Adrenal gland (tissue), 12 donors: ENCODE measurements around the gene SCAP. TPM values are rescaled to one million over a fixed set of nuclear protein-coding genes. Genes with fewer than 3 reads are reported as not detected.
A peak's percentile ranks its signal among the peaks of the same experiment; 100 is the strongest.

Source experiments
- DNase-seq, 7 donors: peaks; one replicate each; pipeline ENCODE4 v3.0.0-alpha.2; 2019 to 2020
- H3K27ac ChIP-seq, 5 donors: fragments of 200-600 bp; sonication (generic) in 4 of 5; 1 replicate in 3 of 5; 2 replicates in 2 of 5; pipeline versions ENCODE4 v1.5.1 to v1.8.0; 2016 to 2020; ENCODE audit warnings: mild to moderate bottlenecking in 1 of 5
- H3K27me3 ChIP-seq: fragments of 200-600 bp; 2 replicates; pipeline ENCODE4 v1.8.0; 2021
- H3K36me3 ChIP-seq, 2 donors: fragments of 200-600 bp; replicated peaks in 1 of 2; 1 replicate in 1 of 2; 2 replicates in 1 of 2; pipeline versions ENCODE4 v1.5.1 to v1.8.0; 2018 to 2022
- H3K4me1 ChIP-seq, 2 donors: fragments of 200-600 bp; replicated peaks in 1 of 2; 1 replicate in 1 of 2; 2 replicates in 1 of 2; pipeline versions ENCODE4 v1.5.1 to v1.8.0; 2018 to 2021
- H3K4me3 ChIP-seq, 4 donors: fragments of 200-600 bp; sonication (generic) in 3 of 4; one replicate each; pipeline ENCODE4 v1.5.1; 2016 to 2018
- H3K9me3 ChIP-seq, 3 donors: fragments of 200-600 bp; sonication (generic) in 1 of 3; replicated peaks in 1 of 3; 1 replicate in 2 of 3; 2 replicates in 1 of 3; pipeline versions ENCODE4 v1.5.1 to v1.8.0; 2016 to 2021
- CTCF ChIP-seq, 6 experiments: fragments of 450-650 bp in 4 of 6; fragments of 200-600 bp in 2 of 6; sonication (generic) in 1 of 6; IDR thresholded peaks; 1 replicate in 5 of 6; 2 replicates in 1 of 6; pipeline versions ENCODE4 v1.5.1 to v1.8.0; 2016 to 2021; ENCODE audit warnings: antibody characterized with exemption in 6 of 6, mild to moderate bottlenecking in 2 of 6, moderate library complexity in 1 of 6
- POLR2A ChIP-seq, 2 donors: fragments of 450-650 bp; IDR thresholded peaks; one replicate each; pipeline ENCODE4 v1.6.1; 2017; ENCODE audit warnings: antibody characterized with exemption in 2 of 2, mild to moderate bottlenecking in 2 of 2, moderate library complexity in 1 of 2
- WGBS, 4 donors: extraction: QIAGEN DNeasy Blood & Tissue Kit in 2 of 4; methylation state at CpG; one replicate each; pipeline versions ENCODE4 v1.1.5 to v1.1.7; 2013 to 2017; 5-methylcytosine and 5-hydroxymethylcytosine counted together
- intact Hi-C, 2 donors: fragments of 100-400 bp; cut with DNase I; formaldehyde crosslinking; loops; one replicate each; pipeline versions ENCODE4 v1.14.1 to v1.15.0; 2022 to 2023
- polyA plus RNA-seq, 3 donors: library from polyadenylated mRNA; stranded (reverse); fragments of 200-250 nt in 2 of 3; fragments of 350-450 nt in 1 of 3; fragmentation: Illumina TruSeq in 1 of 3; extraction: RNeasy Lipid Tissue Mini Kit (QIAGEN cat#74804) in 1 of 3; gene quantifications; one replicate each; pipeline ENCODE4 v1.2.3, GENCODE V29; 2013 to 2014
- total RNA-seq, 9 donors: library from RNA; depleted of rRNA in 4 of 9; stranded (reverse); fragments of >200 nt in 4 of 9; fragments of 120-200 nt in 1 of 9; fragmentation: NEBNext Ultra II Directional in 1 of 9; extraction: Animal tissue kit (Norgen Biotek cat#: 25700) in 1 of 9; gene quantifications; one replicate each; pipeline versions ENCODE4 v1.1.0 to v1.2.4, GENCODE V29; 2013 to 2023
- donor health status: healthy with polysubstance abuse.
- donor health status: Bipolar disorder and iron deficiency.
- donor health status: DM: yes; HTN: yes; CAD: no.
- donor health status: DM: no; HTN: no; CAD: no.
- donor health status: DM: no; HTN: no; CAD: no.
- donor health status: DM: yes; HTN: yes; CAD: no.

SCAP gene
- total and polyA plus RNA-seq, 12 donors, result 126 to 954 (median 176) TPM

GRCh38 chr3:47443611-47443995 lies 32.1 kb downstream of the SCAP start:
- WGBS, 4 donors, result 33 to 50% (median 38%) methylated on average over 3 to 5 of the region's 5 CpGs
- no peaks in the 10 kb centered on the region for H3K27me3 ChIP-seq
- H3K4me1 ChIP-seq, result peaks cover 25 to 35% of the 10 kb centered on the region in 2 donors
- peaks cover 0 to 19% of the 10 kb centered on the region in 2 donors for H3K36me3 ChIP-seq
- H3K27ac ChIP-seq, result peak overlapping the region; percentile 35 to 89 (median 61)
- DNase-seq, result peak in 1 of 7 donors; percentile 53
- H3K9me3 ChIP-seq, result no peaks in the 10 kb centered on the region
- H3K4me3 ChIP-seq, result no peak overlapping the region
- TF ChIP-seq CTCF (IDR thresholded peaks at IDR 0.05) (no peak), POLR2A (IDR thresholded peaks at IDR 0.05) (no peak)
- intact Hi-C loops, result no loop called here

DNA sequence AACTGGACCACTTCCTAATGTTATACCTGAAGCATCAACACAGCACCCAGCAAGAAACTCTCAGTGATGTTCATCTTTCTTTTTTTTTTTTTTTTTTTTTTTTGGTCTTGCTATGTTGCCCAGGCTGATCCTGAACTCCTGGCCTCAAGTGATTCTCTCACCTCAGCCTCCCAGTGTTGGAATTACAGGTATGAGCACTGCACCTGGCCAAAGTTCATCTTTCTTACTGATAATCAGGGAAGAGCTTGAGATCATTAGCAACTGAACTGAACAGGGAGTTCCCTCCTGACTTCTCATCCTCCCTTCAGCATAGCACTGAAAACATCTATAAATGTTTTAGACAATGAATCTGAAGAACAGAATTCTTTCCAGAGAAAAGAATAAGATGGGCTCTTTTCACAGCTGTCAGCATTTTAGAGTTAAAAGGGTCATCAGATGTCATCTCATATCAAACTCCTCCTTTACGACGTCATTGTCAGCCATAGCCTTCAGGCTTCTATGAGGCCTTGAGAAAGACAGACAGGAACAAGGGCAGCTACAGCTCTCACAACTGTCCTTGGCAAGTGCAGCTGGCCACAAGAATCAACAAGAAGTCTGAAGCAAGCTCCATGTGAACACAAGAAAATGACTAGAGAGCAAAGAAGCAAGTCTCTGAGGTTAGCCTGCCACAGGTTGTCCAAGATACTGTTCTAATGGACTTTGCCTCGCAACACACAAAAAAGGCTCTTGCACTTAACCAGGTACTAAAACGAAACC lies 33.8 kb downstream of the SCAP start:
- Histone ChIP-seq H3K27me3 (no peaks in the 10 kb centered on the region), H3K9me3 (no peaks in the 10 kb centered on the region), H3K36me3 (peaks cover 0 to 27% of the 10 kb centered on the region in 2 donors), H3K4me1 (peaks cover 25 to 35% of the 10 kb centered on the region in 2 donors), H3K4me3 (no peak overlapping the region), H3K27ac (peak overlapping the region; percentile 61 to 89 (median 78))
- intact Hi-C loops, result no loop called here
- TF ChIP-seq POLR2A (IDR thresholded peaks at IDR 0.05) (peak in 1 of 2 donors; percentile 10), CTCF (IDR thresholded peaks at IDR 0.05) (no peak)
- DNase-seq, result peak in 6 of 7 donors; percentile 38 to 84 (median 68)
- WGBS, 4 donors, result 30 to 51% (median 38%) methylated on average over 4 of the region's 4 CpGs

DNA sequence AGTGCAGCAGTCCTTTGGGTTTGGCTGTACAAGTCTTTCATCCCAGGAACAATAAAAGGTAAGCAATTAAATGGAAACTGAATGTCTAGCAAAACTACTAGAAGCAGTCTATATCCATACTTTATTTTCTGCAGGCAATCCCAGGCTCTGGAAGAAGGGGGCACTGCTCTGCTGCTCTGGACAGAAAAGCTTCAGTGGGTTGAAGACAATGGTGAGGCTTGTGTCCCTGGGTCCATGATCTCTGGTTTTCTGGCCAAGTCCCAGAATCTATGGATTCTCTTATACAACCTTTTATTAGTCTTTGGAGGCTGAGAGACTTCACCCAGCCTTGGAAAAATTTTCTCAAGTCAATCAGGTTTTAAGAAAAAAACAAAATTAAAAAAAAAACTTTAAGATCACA lies 35.6 kb downstream of the SCAP start:
- Histone ChIP-seq H3K36me3 (peaks cover 0 to 27% of the 10 kb centered on the region in 2 donors), H3K27ac (peak overlapping the region in 1 of 5 donors; percentile 32), H3K4me1 (peaks cover 25 to 47% of the 10 kb centered on the region in 2 donors), H3K4me3 (no peak overlapping the region), H3K27me3 (no peaks in the 10 kb centered on the region), H3K9me3 (no peaks in the 10 kb centered on the region)
- peak in 4 of 6 experiments; percentile 16 to 31 (median 26) for TF ChIP-seq CTCF (IDR thresholded peaks at IDR 0.05)
- no peak for TF ChIP-seq POLR2A (IDR thresholded peaks at IDR 0.05)
- peak in 1 of 7 donors; percentile 50 for DNase-seq
- intact Hi-C loops, result no loop called here

- intact Hi-C loops, result no loop called here
- Histone ChIP-seq H3K27me3 (no peaks in the 10 kb centered on the region), H3K27ac (peak overlapping the region in 2 of 5 donors; percentile 3 to 21), H3K4me1 (peaks cover 6 to 18% of the 10 kb centered on the region in 2 donors), H3K4me3 (no peak overlapping the region), H3K36me3 (peaks cover 0 to 49% of the 10 kb centered on the region in 2 donors), H3K9me3 (no peaks in the 10 kb centered on the region)
- peak in 2 of 7 donors; percentile 36 to 60 for DNase-seq
- WGBS, 4 donors, result 49 to 55% (median 52%) methylated on average over 5 of the region's 5 CpGs
- TF ChIP-seq CTCF (IDR thresholded peaks at IDR 0.05), result no peak
- TF ChIP-seq POLR2A (IDR thresholded peaks at IDR 0.05), result no peak
Measured at GRCh38 chr3:47436180-47436579, 39.6 kb downstream of the SCAP start.
